Left ventricle myocardium superior (tissue), 1 donor: ENCODE data around the gene SCAP. TPM values are rescaled to one million over a fixed set of nuclear protein-coding genes. Genes with fewer than 3 reads are reported as not detected.
A peak's percentile ranks its signal among the peaks of the same experiment; 100 is the strongest.

Source experiments
- ATAC-seq: fragments of 200-7000 bp; cut with Tn5 transposase; one replicate; pipeline ENCODE4 v1.9.1; 2020; ENCODE audit warnings: mild to moderate bottlenecking, moderate library complexity
- DNase-seq: peaks from one replicate; pipeline ENCODE4 v3.0.0-alpha.2; 2020
- intact Hi-C: fragments of 100-400 bp; cut with micrococcal nuclease; formaldehyde crosslinking; loops from one replicate; pipeline ENCODE4 v1.11.0; 2022
- total RNA-seq: library from RNA; stranded (reverse); fragmentation: NEBNext Ultra II Directional; extraction: Animal tissue kit (Norgen Biotek cat#: 25700); gene quantifications from one replicate; pipeline ENCODE4 v1.2.1, GENCODE V29; 2021
- donor health status: DM: no; HTN: yes; CAD: no; lungs with severe emphysema.

The SCAP gene
- total RNA-seq, 1 donor from 2014 or later = 53.0 TPM

GRCh38 chr3:47420511-47421484 lies 54.9 kb downstream of the SCAP start:
- peak; percentile 90 for DNase-seq
- peak; percentile 77 for ATAC-seq
- intact Hi-C loops = loop anchor here (10.0 kb wide), 1 partner anchor 54 kb away; the partner anchor contains the start of gene SCAP

GRCh38 chr3:47420044-47420430 lies 55.7 kb downstream of the SCAP start:
- ATAC-seq = no peak
- DNase-seq = no peak
- intact Hi-C loops = loop anchor here (10.0 kb wide), 1 partner anchor 55 kb away; the partner anchor contains the start of gene SCAP

GRCh38 chr3:47419083-47420043 lies 56.4 kb downstream of the SCAP start:
- intact Hi-C loops = loop anchor here (10.0 kb wide), 1 partner anchor 55 kb away; the partner anchor contains the start of gene SCAP
- ATAC-seq (no peak), DNase-seq (no peak)

- DNase-seq = no peak
- no peak for ATAC-seq
- intact Hi-C loops = no loop called here
Observed at GRCh38 chr3:47418167-47419082, 57.3 kb downstream of the SCAP start.

GRCh38 chr3:47416041-47416440 lies 59.7 kb downstream of the SCAP start:
- ATAC-seq (no peak), DNase-seq (no peak)
- intact Hi-C loops = no loop called here

- intact Hi-C loops = no loop called here
- DNase-seq (no peak), ATAC-seq (no peak)
Observed at GRCh38 chr3:47414666-47415587, 60.8 kb downstream of the SCAP start.

GRCh38 chr3:47414161-47414564 lies 61.6 kb downstream of the SCAP start:
- intact Hi-C loops = no loop called here
- ATAC-seq (no peak), DNase-seq (no peak)

- intact Hi-C loops = no loop called here
- ATAC-seq (no peak), DNase-seq (no peak)
Observed at GRCh38 chr3:47413751-47414150, 62.0 kb downstream of the SCAP start.

GRCh38 chr3:47412842-47413520 lies 62.8 kb downstream of the SCAP start:
- DNase-seq (no peak), ATAC-seq (no peak)
- intact Hi-C loops = no loop called here

GRCh38 chr3:47412453-47412756 lies 63.3 kb downstream of the SCAP start:
- no peak for ATAC-seq
- intact Hi-C loops = no loop called here

GRCh38 chr3:47411696-47412452 lies 63.9 kb downstream of the SCAP start:
- no peak for ATAC-seq
- no peak for DNase-seq
- intact Hi-C loops = no loop called here

More at GRCh38 chr3:47412453-47412756, 63.3 kb downstream of the SCAP start:
- no peak for DNase-seq

GRCh38 chr3:47410801-47411646 lies 64.7 kb downstream of the SCAP start:
- no peak for DNase-seq
- ATAC-seq = no peak
- intact Hi-C loops = no loop called here

- intact Hi-C loops = no loop called here
- ATAC-seq (no peak), DNase-seq (no peak)
Observed at GRCh38 chr3:47410417-47410720, 65.4 kb downstream of the SCAP start.

GRCh38 chr3:47409688-47410416 lies 65.9 kb downstream of the SCAP start:
- ATAC-seq = no peak
- intact Hi-C loops = no loop called here
- DNase-seq = no peak

- ATAC-seq = no peak
- intact Hi-C loops = no loop called here
- DNase-seq = no peak
Observed at GRCh38 chr3:47409284-47409683, 66.5 kb downstream of the SCAP start.
